ENCODE data around the gene CIT.

Gene CIT

GRCh38 chr12:119694111-119694510, 183.0 kb downstream of the CIT start:
- Histone ChIP-seq H3K4me1 (ENCODE audit: control insufficient read depth in 1 of 2, insufficient read depth in 2 of 2, low read length in 2 of 2) (peaks cover 39 to 41% of the 10 kb centered on the region in 2 donors), H3K9ac (ENCODE audit: low read depth in 1 of 2, low read length in 2 of 2) (peak overlapping the region in 1 of 2 donors; percentile 8), H3K27ac (ENCODE audit: low read depth, low read length) (peak overlapping the region; percentile 66), H3K4me3 (ENCODE audit: low read depth in 1 of 2, low read length in 2 of 2) (no peak overlapping the region), H3K27me3 (ENCODE audit: control insufficient read depth in 1 of 2, insufficient read depth in 2 of 2, low read length in 2 of 2) (no peaks in the 10 kb centered on the region), H3K9me3 (ENCODE audit: control insufficient read depth in 1 of 2, low read length in 2 of 2) (no peaks in the 10 kb centered on the region), H3K36me3 (ENCODE audit: control insufficient read depth in 1 of 2, insufficient read depth in 2 of 2, low read length in 2 of 2) (peaks cover 0 to 9% of the 10 kb centered on the region in 2 donors)

GRCh38 chr12:119693511-119693910, 183.6 kb downstream of the CIT start:
- H3K9me3 ChIP-seq (ENCODE audit: control insufficient read depth in 1 of 2, low read length in 2 of 2): no peaks in the 10 kb centered on the region
- peak overlapping the region; percentile 10 to 26 for H3K9ac ChIP-seq (ENCODE audit: low read depth in 1 of 2, low read length in 2 of 2)
- no peaks in the 10 kb centered on the region for H3K27me3 ChIP-seq (ENCODE audit: control insufficient read depth in 1 of 2, insufficient read depth in 2 of 2, low read length in 2 of 2)
- no peak overlapping the region for H3K4me3 ChIP-seq (ENCODE audit: low read depth in 1 of 2, low read length in 2 of 2)
- H3K27ac ChIP-seq (ENCODE audit: low read depth, low read length): peak overlapping the region; percentile 66
- H3K4me1 ChIP-seq (ENCODE audit: control insufficient read depth in 1 of 2, insufficient read depth in 2 of 2, low read length in 2 of 2): peaks cover 40 to 42% of the 10 kb centered on the region in 2 donors
- peaks cover 0 to 9% of the 10 kb centered on the region in 2 donors for H3K36me3 ChIP-seq (ENCODE audit: control insufficient read depth in 1 of 2, insufficient read depth in 2 of 2, low read length in 2 of 2)

- Histone ChIP-seq H3K9me3 (ENCODE audit: control insufficient read depth in 1 of 2, low read length in 2 of 2) (no peaks in the 10 kb centered on the region), H3K4me3 (ENCODE audit: low read depth in 1 of 2, low read length in 2 of 2) (no peak overlapping the region), H3K27me3 (ENCODE audit: control insufficient read depth in 1 of 2, insufficient read depth in 2 of 2, low read length in 2 of 2) (no peaks in the 10 kb centered on the region), H3K36me3 (ENCODE audit: control insufficient read depth in 1 of 2, insufficient read depth in 2 of 2, low read length in 2 of 2) (peaks cover 0 to 7% of the 10 kb centered on the region in 2 donors), H3K9ac (ENCODE audit: low read depth in 1 of 2, low read length in 2 of 2) (peak overlapping the region; percentile 10 to 26), H3K4me1 (ENCODE audit: control insufficient read depth in 1 of 2, insufficient read depth in 2 of 2, low read length in 2 of 2) (peaks cover 45 to 47% of the 10 kb centered on the region in 2 donors), H3K27ac (ENCODE audit: low read depth, low read length) (peak overlapping the region; percentile 66)
Measured at GRCh38 chr12:119692997-119693396, 184.1 kb downstream of the CIT start.

- H3K4me3 ChIP-seq (ENCODE audit: low read depth in 1 of 2, low read length in 2 of 2): no peak overlapping the region
- H3K9me3 ChIP-seq (ENCODE audit: control insufficient read depth in 1 of 2, low read length in 2 of 2): no peaks in the 10 kb centered on the region
- peaks cover 0 to 1% of the 10 kb centered on the region in 2 donors for H3K36me3 ChIP-seq (ENCODE audit: control insufficient read depth in 1 of 2, insufficient read depth in 2 of 2, low read length in 2 of 2)
- H3K9ac ChIP-seq (ENCODE audit: low read depth in 1 of 2, low read length in 2 of 2): no peak overlapping the region
- peak overlapping the region; percentile 59 for H3K27ac ChIP-seq (ENCODE audit: low read depth, low read length)
- H3K27me3 ChIP-seq (ENCODE audit: control insufficient read depth in 1 of 2, insufficient read depth in 2 of 2, low read length in 2 of 2): no peaks in the 10 kb centered on the region
- H3K4me1 ChIP-seq (ENCODE audit: control insufficient read depth in 1 of 2, insufficient read depth in 2 of 2, low read length in 2 of 2): peaks cover 50 to 51% of the 10 kb centered on the region in 2 donors
Measured at GRCh38 chr12:119692410-119692809, 184.7 kb downstream of the CIT start.

- H3K9ac ChIP-seq (ENCODE audit: low read depth in 1 of 2, low read length in 2 of 2): no peak overlapping the region
- no peak overlapping the region for H3K27ac ChIP-seq (ENCODE audit: low read depth, low read length)
- no peaks in the 10 kb centered on the region for H3K27me3 ChIP-seq (ENCODE audit: control insufficient read depth in 1 of 2, insufficient read depth in 2 of 2, low read length in 2 of 2)
- no peaks in the 10 kb centered on the region for H3K36me3 ChIP-seq (ENCODE audit: control insufficient read depth in 1 of 2, insufficient read depth in 2 of 2, low read length in 2 of 2)
- H3K9me3 ChIP-seq (ENCODE audit: control insufficient read depth in 1 of 2, low read length in 2 of 2): no peaks in the 10 kb centered on the region
- H3K4me1 ChIP-seq (ENCODE audit: control insufficient read depth in 1 of 2, insufficient read depth in 2 of 2, low read length in 2 of 2): peaks cover 62% of the 10 kb centered on the region in 2 donors
- H3K4me3 ChIP-seq (ENCODE audit: low read depth in 1 of 2, low read length in 2 of 2): no peak overlapping the region
Measured at GRCh38 chr12:119691202-119691810, 185.8 kb downstream of the CIT start.

GRCh38 chr12:119689935-119690500, 187.1 kb downstream of the CIT start:
- Histone ChIP-seq H3K4me1 (ENCODE audit: control insufficient read depth in 1 of 2, insufficient read depth in 2 of 2, low read length in 2 of 2) (peaks cover 71 to 74% of the 10 kb centered on the region in 2 donors), H3K27me3 (ENCODE audit: control insufficient read depth in 1 of 2, insufficient read depth in 2 of 2, low read length in 2 of 2) (no peaks in the 10 kb centered on the region), H3K4me3 (ENCODE audit: low read depth in 1 of 2, low read length in 2 of 2) (no peak overlapping the region), H3K27ac (ENCODE audit: low read depth, low read length) (no peak overlapping the region), H3K9ac (ENCODE audit: low read depth in 1 of 2, low read length in 2 of 2) (no peak overlapping the region), H3K36me3 (ENCODE audit: control insufficient read depth in 1 of 2, insufficient read depth in 2 of 2, low read length in 2 of 2) (no peaks in the 10 kb centered on the region), H3K9me3 (ENCODE audit: control insufficient read depth in 1 of 2, low read length in 2 of 2) (no peaks in the 10 kb centered on the region)

GRCh38 chr12:119687879-119688278, 189.2 kb downstream of the CIT start:
- no peak overlapping the region for H3K4me3 ChIP-seq (ENCODE audit: low read depth in 1 of 2, low read length in 2 of 2)
- H3K27me3 ChIP-seq (ENCODE audit: control insufficient read depth in 1 of 2, insufficient read depth in 2 of 2, low read length in 2 of 2): no peaks in the 10 kb centered on the region
- no peak overlapping the region for H3K27ac ChIP-seq (ENCODE audit: low read depth, low read length)
- H3K36me3 ChIP-seq (ENCODE audit: control insufficient read depth in 1 of 2, insufficient read depth in 2 of 2, low read length in 2 of 2): no peaks in the 10 kb centered on the region
- H3K9ac ChIP-seq (ENCODE audit: low read depth in 1 of 2, low read length in 2 of 2): no peak overlapping the region
- no peaks in the 10 kb centered on the region for H3K9me3 ChIP-seq (ENCODE audit: control insufficient read depth in 1 of 2, low read length in 2 of 2)
- H3K4me1 ChIP-seq (ENCODE audit: control insufficient read depth in 1 of 2, insufficient read depth in 2 of 2, low read length in 2 of 2): peaks cover 70 to 83% of the 10 kb centered on the region in 2 donors

GRCh38 chr12:119687406-119687805, 189.7 kb downstream of the CIT start:
- H3K4me3 ChIP-seq (ENCODE audit: low read depth in 1 of 2, low read length in 2 of 2): no peak overlapping the region
- H3K4me1 ChIP-seq (ENCODE audit: control insufficient read depth in 1 of 2, insufficient read depth in 2 of 2, low read length in 2 of 2): peaks cover 71 to 83% of the 10 kb centered on the region in 2 donors
- H3K9me3 ChIP-seq (ENCODE audit: control insufficient read depth in 1 of 2, low read length in 2 of 2): no peaks in the 10 kb centered on the region
- peak overlapping the region; percentile 53 for H3K27ac ChIP-seq (ENCODE audit: low read depth, low read length)
- H3K36me3 ChIP-seq (ENCODE audit: control insufficient read depth in 1 of 2, insufficient read depth in 2 of 2, low read length in 2 of 2): no peaks in the 10 kb centered on the region
- no peak overlapping the region for H3K9ac ChIP-seq (ENCODE audit: low read depth in 1 of 2, low read length in 2 of 2)
- H3K27me3 ChIP-seq (ENCODE audit: control insufficient read depth in 1 of 2, insufficient read depth in 2 of 2, low read length in 2 of 2): no peaks in the 10 kb centered on the region

GRCh38 chr12:119686776-119687175, 190.3 kb downstream of the CIT start:
- Histone ChIP-seq H3K9ac (ENCODE audit: low read depth in 1 of 2, low read length in 2 of 2) (peak overlapping the region in 1 of 2 donors; percentile 28), H3K27ac (ENCODE audit: low read depth, low read length) (peak overlapping the region; percentile 53), H3K27me3 (ENCODE audit: control insufficient read depth in 1 of 2, insufficient read depth in 2 of 2, low read length in 2 of 2) (no peaks in the 10 kb centered on the region), H3K9me3 (ENCODE audit: control insufficient read depth in 1 of 2, low read length in 2 of 2) (no peaks in the 10 kb centered on the region), H3K4me1 (ENCODE audit: control insufficient read depth in 1 of 2, insufficient read depth in 2 of 2, low read length in 2 of 2) (peaks cover 71 to 83% of the 10 kb centered on the region in 2 donors), H3K4me3 (ENCODE audit: low read depth in 1 of 2, low read length in 2 of 2) (no peak overlapping the region), H3K36me3 (ENCODE audit: control insufficient read depth in 1 of 2, insufficient read depth in 2 of 2, low read length in 2 of 2) (peaks cover 3 to 6% of the 10 kb centered on the region in 2 donors)

- Histone ChIP-seq H3K36me3 (ENCODE audit: control insufficient read depth in 1 of 2, insufficient read depth in 2 of 2, low read length in 2 of 2) (peaks cover 6% of the 10 kb centered on the region in 2 donors), H3K4me3 (ENCODE audit: low read depth in 1 of 2, low read length in 2 of 2) (no peak overlapping the region), H3K4me1 (ENCODE audit: control insufficient read depth in 1 of 2, insufficient read depth in 2 of 2, low read length in 2 of 2) (peaks cover 71 to 83% of the 10 kb centered on the region in 2 donors), H3K9me3 (ENCODE audit: control insufficient read depth in 1 of 2, low read length in 2 of 2) (no peaks in the 10 kb centered on the region), H3K9ac (ENCODE audit: low read depth in 1 of 2, low read length in 2 of 2) (peak overlapping the region in 1 of 2 donors; percentile 28), H3K27ac (ENCODE audit: low read depth, low read length) (peak overlapping the region; percentile 53), H3K27me3 (ENCODE audit: control insufficient read depth in 1 of 2, insufficient read depth in 2 of 2, low read length in 2 of 2) (no peaks in the 10 kb centered on the region)
Measured at GRCh38 chr12:119686355-119686754, 190.8 kb downstream of the CIT start.
